GM21619 (cell line): ENCODE measurements around the gene CEP350.

ENCODE experiments used
- ATAC-seq: cut with Tn5 transposase; IDR thresholded peaks from one replicate; pipeline ENCODE4 v1.9.1; 2021; ENCODE audit not compliant: unreplicated experiment

The CEP350 gene

DNA sequence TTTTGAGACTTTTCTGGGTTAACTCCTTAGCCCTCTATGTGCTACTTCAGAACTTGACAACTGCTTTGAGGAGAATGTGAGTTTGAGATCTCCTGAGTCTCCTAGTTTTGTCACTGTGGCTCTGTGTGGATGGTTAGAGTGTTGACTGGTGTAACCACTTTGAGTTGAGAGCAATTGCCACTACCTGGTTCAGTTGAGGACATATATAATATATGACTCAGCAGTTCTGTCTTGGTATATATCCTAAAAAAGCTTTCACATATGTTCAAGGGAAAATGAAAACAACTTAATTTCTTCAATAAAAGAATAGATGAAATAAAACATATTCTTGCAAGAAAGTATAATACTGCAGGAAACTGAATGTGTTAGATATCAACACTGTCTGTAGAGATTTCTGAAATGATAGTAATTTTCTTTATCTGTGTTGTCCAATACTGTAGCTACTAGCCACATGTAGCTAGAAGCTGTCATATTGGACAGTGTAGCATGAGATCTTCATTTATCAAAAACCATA is 103.3 kb downstream of the CEP350 start:
- ATAC-seq, result no peak

DNA sequence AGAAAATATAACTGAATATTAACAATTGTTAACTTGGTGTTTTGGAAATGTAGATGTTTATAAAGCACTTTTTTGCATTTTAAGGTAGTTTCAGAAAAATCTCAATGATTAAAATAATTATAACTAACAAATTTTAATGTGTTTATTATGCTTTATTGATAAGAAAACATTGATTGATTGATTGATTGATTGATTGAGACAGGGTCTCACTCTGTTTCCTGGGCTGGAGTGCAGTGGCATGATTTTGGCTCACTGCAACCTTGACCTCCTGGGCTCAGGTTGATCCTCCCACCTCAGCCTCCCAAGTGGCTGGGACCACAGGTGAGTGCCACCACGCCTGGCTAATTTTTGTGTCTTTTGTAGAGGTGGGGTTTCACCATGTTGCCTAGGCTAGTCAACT is 106.4 kb downstream of the CEP350 start:
- no peak for ATAC-seq

DNA sequence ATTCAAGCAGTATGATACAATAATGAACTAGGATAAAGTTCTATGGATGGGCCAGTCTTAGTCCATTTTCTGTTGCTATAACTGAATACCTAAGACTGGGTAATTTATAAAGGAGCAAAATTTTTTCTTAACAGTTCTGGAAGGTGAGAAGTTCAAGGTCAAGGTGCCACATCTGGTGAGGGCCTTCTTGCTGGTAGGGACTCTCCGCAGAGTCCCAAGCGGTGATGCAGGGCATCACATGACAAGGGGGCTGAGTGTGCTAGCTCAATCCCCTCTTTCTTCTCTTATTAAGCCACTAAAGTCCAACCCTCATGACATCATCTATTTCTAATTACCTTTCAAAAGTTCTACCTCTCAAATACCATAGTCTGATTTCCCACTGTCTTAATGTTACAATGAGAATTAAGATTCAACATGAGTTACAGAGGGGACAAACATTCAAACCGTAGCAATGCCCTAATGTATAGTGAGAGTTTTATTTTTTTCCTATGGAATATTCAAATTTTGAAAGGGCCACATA is 107.9 kb downstream of the CEP350 start:
- no peak for ATAC-seq

DNA sequence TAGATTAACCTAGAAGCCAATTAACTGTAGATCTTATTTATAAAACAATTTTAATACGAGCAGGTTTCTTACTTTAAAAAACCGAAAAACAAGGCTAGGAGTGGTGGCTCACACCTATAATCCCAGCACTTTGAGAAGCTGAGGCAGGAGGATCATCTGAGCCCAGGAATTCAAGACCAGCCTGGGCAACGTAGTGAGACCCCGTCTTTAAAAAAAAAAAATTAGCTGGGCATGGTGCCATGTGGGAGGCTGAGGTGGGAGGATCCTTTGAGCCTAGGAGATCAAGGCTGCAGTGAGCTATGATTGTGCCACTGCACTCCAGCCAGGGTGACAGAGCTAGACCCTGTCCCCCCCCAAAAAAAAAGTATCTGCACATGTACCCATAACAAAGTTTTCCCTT is 110.8 kb downstream of the CEP350 start:
- ATAC-seq, result no peak

DNA sequence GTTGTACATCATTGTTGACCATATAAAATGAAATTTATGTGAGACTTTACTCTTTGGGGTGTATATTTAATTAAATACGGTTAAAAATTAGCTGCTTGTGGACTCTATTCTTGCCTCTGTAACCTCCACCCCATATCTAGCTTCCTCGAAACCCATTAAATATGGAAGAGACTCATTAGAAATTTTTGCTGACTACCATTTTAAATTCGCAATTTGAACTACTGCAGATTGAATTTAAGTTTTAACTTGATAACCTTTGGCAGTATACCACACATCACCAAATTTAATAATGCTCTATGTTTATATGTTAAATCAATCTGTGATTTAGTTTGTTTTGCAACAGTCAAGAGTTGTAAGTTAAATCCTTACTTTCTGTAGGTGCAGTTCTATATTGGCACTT is 111.5 kb downstream of the CEP350 start:
- ATAC-seq, result no peak

DNA sequence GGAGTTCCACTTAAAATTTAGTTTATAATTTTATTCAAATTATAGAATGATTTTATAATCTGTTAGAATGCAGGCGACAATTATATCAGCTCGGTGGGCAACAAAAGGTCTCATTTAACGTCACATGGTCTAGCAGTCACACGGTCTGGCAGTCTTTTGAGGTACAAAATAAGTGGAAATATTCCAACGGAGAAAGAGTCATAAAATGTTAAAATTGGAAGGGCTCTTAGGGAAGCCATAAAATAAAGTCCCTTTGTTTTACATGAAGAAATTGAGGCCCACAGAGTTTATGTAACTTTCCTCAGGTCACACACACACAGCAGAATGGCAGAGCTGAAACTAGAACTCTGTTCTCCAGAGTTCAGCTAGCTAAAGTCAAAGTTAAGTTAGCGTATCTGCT is 115.7 kb downstream of the CEP350 start:
- no peak for ATAC-seq

DNA sequence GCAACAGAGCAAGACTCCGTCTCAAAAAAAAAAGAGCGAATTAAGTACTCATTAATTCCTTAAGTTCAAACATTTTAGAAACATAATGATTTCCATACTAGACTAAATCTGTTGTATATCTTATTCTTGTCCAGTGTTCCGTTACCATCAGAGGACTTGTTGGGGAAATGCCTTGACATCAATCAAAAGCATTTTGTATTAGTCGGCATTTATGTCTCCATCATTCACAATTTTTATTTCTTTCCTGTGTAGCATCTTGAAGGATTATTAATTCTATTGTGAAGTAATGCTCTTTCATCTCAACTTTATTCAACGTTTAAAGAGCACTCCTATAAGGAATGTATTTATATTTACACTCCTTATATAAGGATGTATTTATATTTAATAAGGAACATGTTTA is 117.1 kb downstream of the CEP350 start:
- ATAC-seq, result no peak

DNA sequence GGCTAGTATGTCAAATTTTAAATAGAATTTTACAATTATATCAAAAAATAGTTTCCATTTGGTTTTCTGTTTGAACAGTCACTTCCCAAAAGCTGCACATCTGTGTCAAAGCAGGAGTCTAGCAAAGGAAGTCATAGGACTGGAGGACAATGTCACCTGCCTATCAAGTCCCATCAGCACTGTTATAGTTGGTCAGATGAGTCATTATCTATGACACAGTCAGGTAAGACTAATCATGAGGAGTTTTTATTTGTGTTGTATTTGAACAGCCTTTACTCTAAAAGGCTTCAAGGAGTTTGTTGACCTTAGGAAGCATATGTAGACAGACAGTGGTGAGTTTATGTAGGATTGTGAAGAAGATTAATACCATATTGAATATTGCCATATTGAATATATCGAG is 125.8 kb downstream of the CEP350 start:
- ATAC-seq, result no peak

DNA sequence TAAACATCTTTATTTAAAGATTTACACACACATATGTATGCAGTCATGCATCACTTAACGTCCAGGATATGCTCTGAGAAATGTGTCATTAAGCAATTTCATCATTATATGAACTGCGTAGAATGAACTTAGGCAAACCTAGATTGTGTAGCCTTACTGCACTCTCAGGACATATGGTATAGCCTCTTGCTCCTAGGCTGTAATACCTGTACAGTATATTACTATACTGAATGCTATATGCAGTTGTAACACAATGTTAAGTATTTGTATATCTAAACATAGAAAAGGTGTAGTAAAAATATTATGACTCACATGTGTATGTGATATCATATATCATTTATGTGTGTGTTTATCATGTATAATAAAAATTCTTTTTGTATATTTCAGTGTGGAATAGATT is 126.9 kb downstream of the CEP350 start:
- ATAC-seq, result no peak

DNA sequence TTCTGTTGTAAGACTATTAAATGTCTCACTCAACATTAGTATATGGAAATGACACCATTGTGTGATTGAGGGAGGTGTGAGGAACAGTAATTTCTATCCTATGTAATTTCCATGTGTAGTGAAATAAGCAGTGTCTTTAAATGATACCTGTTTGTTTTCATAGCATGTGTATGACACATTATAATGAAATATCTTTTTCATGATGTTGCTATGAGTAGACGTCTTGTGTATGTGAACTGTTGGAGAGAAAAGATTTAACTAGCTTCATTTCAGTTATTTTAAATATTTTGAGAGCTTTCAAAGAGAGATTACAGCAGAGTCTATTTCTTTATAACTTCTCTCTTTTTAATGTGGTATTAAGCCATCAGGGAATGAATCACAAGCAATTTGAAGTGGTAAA is 128.6 kb downstream of the CEP350 start:
- no peak for ATAC-seq

DNA sequence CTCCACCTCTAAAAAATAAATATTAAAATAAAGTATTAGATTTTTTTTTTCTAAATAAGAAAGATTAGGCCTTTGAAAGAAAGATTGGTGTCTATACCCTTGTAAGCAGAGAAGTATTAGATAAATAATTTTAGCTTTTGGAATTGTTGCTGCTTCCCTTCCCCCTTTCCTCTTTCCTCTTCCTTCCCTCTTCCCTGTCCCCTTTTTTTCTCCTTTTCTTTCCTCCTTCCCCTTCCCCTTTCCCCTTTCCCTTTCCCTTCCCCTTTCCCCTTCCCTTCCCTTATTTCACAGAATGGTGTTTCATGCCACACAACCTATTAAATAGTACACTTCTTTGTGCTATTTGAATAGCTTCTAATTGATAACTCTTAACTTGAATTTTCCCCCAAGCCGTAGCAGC is 130.3 kb downstream of the CEP350 start:
- ATAC-seq, result no peak

DNA sequence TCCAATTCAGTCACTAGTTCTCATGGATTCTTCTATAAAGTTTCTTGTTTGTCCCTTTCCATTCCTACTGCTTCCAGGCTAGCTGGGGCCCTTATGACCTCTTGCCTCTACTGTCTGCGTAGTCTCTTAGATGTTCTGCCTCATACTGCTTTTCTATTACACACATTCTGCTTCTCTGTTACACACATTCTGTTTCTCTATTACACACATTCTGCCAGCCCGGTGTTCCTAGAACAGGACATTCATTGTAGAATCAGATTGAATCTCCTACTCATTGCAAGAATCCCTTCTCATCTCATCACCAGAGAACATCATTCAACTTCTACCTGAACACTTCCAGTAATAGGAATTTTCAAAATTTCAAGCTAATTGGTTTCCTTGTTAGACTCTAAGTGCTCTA is 130.7 kb downstream of the CEP350 start:
- ATAC-seq, result no peak

DNA sequence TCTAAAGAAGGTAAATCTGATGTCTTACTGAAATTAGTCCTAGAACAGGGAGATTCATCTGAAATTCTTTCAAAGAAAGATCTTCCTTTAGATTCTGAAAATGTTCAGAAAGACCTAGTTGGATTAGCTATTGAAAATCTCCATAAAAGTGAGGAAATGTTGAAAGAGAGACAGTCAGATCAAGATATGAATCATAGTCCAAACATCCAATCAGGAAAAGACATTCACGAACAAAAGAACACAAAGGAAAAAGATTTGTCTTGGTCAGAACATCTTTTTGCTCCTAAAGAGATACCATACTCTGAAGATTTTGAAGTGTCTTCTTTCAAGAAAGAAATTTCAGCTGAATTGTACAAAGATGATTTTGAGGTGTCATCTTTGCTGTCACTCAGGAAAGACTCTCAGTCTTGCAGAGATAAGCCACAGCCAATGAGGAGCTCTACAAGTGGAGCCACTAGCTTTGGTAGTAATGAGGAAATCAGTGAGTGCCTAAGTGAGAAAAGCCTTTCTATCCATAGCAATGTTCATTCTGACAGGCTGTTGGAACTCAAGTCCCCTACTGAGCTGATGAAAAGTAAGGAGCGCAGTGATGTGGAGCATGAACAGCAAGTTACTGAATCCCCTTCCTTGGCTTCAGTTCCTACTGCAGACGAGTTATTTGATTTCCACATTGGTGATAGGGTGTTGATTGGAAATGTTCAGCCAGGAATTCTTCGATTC is 138.5 kb downstream of the CEP350 start:
- no peak for ATAC-seq

DNA sequence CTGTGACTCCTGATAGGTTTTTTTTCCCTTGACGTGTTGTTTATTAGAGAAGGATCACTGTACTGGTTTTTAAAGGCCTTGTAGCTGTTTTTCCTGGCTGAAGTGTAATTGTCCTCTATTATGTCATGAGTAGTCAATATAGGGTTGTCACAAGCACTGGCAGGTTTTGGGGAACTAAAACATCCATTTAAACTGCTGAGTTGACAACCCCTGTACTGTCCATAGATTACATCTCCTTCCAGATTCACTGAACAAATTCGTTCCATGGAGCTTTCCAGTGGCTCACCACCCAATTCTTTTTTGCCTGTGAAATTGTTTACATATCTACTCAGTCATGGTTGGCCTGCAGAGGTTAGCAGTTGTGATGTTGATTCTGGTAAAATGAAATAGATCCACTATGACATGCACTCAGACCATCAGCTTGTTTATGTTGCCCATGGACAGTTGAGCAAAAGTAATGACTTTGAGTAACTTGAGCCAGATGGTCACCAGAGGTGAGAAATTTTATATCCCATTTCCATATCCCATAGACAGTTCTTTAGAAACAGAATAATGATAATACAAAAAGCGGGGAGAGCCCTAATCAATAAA is 140.2 kb downstream of the CEP350 start:
- ATAC-seq, result no peak

DNA sequence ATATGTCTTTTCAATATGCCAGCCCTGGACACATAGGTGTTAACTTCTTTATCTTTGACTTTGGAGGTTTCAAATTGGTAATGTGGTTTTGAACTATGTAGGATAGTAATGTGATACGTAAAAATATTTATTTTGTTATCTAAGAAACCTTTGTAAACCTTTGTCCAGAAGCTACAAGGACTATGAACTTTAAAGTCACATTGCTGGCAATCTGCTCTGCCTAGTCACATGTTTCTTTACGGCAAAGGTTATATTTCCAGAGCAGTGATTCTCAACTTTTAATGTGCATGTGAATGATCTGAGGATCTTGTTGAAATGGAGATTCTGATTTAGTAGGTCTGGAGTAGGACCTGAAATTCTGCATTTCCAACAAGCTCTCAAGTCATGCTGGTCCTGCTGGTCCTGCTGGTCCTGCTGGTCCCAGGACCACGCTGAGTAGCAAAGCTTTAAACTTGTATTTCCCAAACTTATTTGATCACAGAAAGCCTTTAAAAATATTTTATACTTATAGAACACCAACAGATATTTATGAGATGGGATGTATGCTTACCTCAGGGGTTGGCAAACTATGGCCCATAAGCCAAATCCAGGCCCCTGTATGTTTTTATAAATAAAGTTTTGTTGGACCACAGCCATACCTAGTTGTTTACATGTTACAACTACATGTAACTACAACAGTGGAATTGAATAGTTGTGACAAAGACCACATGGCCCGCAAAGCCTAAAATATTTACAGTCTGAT is 142.1 kb downstream of the CEP350 start:
- no peak for ATAC-seq

DNA sequence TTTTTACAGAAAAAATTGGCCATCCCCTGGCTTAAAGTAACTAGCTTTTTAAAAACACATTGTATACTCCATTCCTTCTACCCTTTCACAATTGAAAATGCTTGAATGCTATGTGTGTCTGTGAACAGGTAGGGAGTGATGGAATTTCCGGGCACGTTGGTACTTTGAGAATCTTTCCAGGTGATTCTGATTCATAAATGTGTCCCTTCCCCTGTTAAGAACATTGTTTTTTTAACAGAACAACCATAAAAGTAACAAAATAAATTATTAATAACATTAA is 142.7 kb downstream of the CEP350 start:
- ATAC-seq, result no peak

DNA sequence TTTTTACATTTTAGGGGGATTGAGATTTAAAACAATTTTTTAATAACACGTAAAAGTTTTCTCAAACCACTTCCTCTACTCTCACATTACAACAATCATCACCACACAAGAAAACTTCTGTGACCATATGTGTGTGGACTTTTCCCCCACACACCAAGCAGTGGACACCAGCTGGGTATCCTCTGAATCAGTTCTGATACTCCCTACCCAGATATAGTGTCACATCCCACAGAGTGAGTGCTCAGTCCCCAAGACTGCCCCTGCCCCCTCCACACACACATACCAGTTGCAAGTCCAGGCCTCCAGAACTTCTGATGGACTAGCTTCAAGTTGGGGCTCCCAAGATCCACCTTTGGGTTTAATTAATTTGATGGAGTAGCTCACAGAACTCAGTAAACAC is 146.8 kb downstream of the CEP350 start:
- ATAC-seq, result no peak

DNA sequence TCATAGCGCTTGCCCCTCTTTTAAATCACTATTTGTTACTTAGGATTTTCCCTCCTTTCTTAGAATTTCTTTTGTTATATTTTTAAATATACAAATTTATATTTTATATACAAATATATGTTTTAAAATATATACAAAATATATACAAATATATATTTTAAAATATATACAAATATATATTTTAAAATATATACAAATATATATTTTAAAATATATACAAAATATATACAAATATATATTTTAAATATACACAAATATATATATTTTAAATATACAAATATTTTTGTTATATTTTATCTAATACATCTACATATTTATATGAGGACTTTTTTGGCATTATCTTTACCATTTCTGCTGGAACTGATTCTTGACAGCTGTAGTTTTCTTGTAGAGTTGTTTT is 149.2 kb downstream of the CEP350 start:
- no peak for ATAC-seq

DNA sequence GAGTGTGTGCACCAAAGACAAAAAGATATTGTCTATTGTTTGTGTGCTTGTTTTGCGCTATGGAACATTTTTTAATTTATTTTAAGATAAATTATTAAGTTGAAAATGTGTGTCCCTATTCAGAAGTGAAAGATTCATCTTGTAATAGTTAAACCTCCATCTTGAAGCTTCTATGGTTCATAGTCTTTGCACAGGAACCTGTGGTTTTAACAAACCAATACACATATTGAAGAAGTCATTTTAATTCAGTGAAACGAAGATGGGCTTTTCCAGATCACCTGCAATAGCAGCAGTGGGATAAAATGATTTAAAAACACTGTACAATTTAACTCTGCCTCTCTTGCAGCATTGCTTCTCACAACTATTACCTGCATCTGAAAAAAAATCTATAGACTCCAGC is 157.5 kb downstream of the CEP350 start:
- no peak for ATAC-seq

DNA sequence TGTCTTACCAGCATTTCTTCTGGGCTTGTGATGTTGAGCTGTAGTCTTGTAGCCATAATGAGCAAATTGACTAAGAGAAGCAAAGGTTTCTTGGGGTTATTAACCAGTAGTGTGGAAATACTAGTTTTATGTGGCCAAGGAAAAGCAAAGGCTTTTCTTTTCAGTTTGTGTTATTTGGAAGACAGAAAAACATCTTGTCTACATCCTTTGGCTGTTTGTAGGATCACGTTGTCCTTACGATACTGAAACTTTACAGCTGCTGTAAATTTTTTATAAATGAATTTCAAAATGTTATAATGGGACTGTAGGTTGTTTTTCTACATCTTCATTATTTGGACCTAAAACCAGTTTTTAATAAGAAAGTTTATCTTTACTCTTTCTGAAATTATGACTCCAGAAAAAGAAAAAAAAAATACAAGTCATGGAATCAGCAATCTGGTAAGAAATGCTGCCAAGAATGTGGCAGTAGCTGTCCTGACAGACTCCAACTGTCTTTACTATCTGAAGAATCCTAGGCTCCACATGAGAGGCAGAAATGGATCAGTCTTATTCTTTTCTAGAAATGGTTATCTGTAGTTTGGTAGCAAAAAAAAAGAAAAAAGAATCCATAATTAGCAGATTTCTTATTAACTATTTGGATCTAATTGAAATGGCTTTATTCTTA is 158.5 kb downstream of the CEP350 start:
- ATAC-seq, result no peak

DNA sequence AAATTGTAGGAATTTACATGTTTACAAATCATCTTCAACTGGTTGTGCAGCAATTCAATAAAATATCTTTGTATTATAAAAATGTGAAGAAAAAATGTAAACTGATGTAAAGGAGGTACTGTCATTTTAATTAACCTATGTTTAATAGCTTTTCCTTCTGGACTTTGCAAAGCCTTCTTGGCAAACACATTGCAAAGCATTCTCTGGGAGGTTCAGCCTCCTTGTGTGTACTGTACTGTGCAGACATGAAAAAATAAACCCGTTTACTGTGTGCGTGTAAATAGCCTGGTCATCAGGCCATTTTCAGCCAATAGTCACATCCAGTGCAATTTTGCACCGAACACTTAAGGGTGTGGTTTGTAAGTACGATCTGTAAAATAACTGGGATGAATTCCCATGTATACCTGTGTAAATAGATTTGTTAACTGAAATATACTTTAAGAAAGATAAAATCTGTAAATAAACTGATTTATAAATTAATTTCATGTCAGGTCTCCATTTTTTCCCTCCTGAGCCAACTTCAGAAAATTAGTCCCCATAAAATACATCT is 159.9 kb downstream of the CEP350 start:
- no peak for ATAC-seq
